ENCODE measurements around the gene ARPIN. TPM values are rescaled to one million over a fixed set of nuclear protein-coding genes. Genes with fewer than 3 reads are reported as not detected.
A peak's percentile ranks its signal among the peaks of the same experiment; 100 is the strongest.

The ARPIN gene
- total RNA-seq, 1 donor from 2014 or later, result 20.4 TPM

DNA sequence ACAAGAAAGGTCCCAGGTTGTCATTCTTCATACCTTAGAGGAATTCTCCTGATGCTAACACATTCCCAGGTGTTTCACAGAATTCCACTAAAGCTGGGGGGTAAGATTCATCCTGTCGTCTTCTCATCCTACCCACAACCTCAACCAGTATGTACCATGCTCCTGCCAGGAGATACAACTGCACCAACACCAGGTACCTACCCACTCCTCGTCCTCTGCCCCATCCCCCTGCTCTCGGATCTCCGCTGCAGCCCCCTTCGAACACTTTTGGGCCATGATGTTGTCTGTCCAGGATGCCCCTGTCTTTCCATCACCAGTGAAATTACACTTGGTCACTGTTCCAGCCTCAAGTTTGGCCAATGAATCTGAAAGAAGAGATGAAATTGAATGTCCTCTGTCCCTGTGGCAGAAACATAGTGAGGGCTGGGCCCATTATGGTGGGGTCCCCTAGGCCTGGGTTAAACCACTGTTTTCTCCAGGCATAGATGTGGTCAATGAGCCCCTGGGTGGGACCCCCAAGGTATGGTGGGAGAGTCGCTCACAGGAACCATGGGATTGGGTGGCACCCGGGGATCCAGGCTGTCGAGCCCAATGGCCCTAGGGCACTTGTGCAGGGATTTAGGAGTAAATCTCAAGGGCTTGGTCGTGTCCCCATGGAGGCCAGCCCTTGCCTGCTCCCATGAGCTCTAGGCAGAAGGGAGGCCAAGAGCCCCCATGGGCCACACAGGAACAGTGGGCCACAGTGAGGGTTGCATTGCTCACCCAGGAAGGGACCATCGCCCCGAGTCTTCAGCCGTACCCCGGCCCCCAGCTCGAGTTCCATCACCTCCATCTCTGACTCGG lies 9.5 kb downstream of the ARPIN start:
- TF ChIP-seq CTCF (IDR thresholded peaks at IDR 0.05; ENCODE audit: unreplicated experiment), result no peak
- H3K36me3 Mint-ChIP-seq (ENCODE audit: insufficient read depth), result peaks cover 18% of the 10 kb centered on the region
- peaks cover 4% of the 10 kb centered on the region for H3K27me3 Mint-ChIP-seq
- H3K4me3 Mint-ChIP-seq (ENCODE audit: low read depth), result no peak overlapping the region
- no peak overlapping the region for H3K27ac Mint-ChIP-seq
- DNase-seq (ENCODE audit: low spot score, unreplicated experiment), result no peak
- peaks cover 3% of the 10 kb centered on the region for H3K4me1 Mint-ChIP-seq (ENCODE audit: low read depth)
- no peaks in the 10 kb centered on the region for H3K9me3 Mint-ChIP-seq (ENCODE audit: low read depth)

DNA sequence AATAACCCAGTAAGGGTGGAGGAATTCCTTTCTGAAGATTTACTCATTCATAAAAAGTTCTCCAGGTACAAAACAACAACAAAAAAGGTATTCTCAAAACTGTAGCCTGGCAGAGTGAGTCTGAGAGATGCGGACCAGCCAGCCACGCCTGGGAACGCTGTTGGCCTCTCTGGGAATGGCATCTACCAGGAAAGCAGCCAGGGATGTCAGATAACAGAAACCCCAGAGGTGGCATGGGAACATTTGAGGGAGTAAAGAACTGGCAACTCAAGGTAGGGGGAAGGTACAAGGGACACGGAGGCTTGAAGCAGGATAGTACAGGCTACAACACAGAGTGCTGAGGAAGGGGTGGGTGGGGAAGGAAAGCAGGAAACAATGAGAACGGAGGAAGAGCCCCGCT lies 11.9 kb downstream of the ARPIN start:
- Mint-ChIP-seq H3K27ac (no peak overlapping the region), H3K27me3 (peaks cover 4% of the 10 kb centered on the region), H3K4me1 (ENCODE audit: low read depth) (no peaks in the 10 kb centered on the region), H3K36me3 (ENCODE audit: insufficient read depth) (peaks cover 16% of the 10 kb centered on the region), H3K9me3 (ENCODE audit: low read depth) (no peaks in the 10 kb centered on the region), H3K4me3 (ENCODE audit: low read depth) (no peak overlapping the region)
- DNase-seq (ENCODE audit: low spot score, unreplicated experiment), result no peak
- TF ChIP-seq CTCF (IDR thresholded peaks at IDR 0.05; ENCODE audit: unreplicated experiment), result no peak

GRCh38 chr15:89899951-89900567 lies 12.7 kb downstream of the ARPIN start:
- no peaks in the 10 kb centered on the region for H3K4me1 Mint-ChIP-seq (ENCODE audit: low read depth)
- no peak for DNase-seq (ENCODE audit: low spot score, unreplicated experiment)
- no peak overlapping the region for H3K27ac Mint-ChIP-seq
- H3K9me3 Mint-ChIP-seq (ENCODE audit: low read depth), result no peaks in the 10 kb centered on the region
- H3K36me3 Mint-ChIP-seq (ENCODE audit: insufficient read depth), result peaks cover 12% of the 10 kb centered on the region
- H3K4me3 Mint-ChIP-seq (ENCODE audit: low read depth), result no peak overlapping the region
- no peaks in the 10 kb centered on the region for H3K27me3 Mint-ChIP-seq
- TF ChIP-seq CTCF (IDR thresholded peaks at IDR 0.05; ENCODE audit: unreplicated experiment), result no peak

DNA sequence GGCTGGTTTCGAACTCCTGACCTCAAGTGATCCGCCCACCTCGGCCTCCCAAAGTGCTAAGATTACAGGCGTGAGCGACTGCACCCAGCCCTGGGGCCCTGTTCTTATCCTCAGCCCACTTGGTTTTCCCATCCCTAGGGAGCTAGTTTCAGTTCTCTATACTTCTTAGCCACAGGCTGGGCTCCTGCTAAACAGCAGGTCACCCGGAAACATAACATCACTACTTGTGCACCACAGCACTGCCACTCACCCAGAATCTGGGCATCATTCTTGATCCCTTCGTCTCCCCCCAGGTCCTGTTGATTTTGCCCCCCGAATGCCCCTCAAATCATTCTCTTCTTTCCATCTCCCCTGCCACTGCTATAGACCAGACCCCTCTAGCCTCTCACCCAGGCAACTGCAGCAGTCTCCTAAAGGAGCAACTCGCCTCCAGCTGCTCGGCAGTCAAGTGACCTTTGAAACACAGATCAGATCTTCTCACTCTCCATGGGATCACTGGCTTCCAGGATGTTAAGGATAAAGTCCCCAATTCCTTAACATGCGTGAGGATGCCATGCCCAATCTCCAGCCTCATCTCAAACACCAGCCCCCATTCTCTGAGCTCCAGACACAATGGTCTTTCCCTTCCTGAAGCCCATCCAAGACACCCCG lies 13.3 kb downstream of the ARPIN start:
- no peak for TF ChIP-seq CTCF (IDR thresholded peaks at IDR 0.05; ENCODE audit: unreplicated experiment)
- Mint-ChIP-seq H3K9me3 (ENCODE audit: low read depth) (no peaks in the 10 kb centered on the region), H3K27ac (no peak overlapping the region), H3K27me3 (no peaks in the 10 kb centered on the region), H3K4me1 (ENCODE audit: low read depth) (no peaks in the 10 kb centered on the region), H3K4me3 (ENCODE audit: low read depth) (no peak overlapping the region), H3K36me3 (ENCODE audit: insufficient read depth) (peaks cover 12% of the 10 kb centered on the region)
- DNase-seq (ENCODE audit: low spot score, unreplicated experiment), result no peak

- Mint-ChIP-seq H3K4me3 (ENCODE audit: low read depth) (no peak overlapping the region), H3K4me1 (ENCODE audit: low read depth) (no peaks in the 10 kb centered on the region), H3K36me3 (ENCODE audit: insufficient read depth) (peaks cover 12% of the 10 kb centered on the region), H3K27ac (no peak overlapping the region), H3K9me3 (ENCODE audit: low read depth) (no peaks in the 10 kb centered on the region), H3K27me3 (no peaks in the 10 kb centered on the region)
- peak; percentile 75 for TF ChIP-seq CTCF (IDR thresholded peaks at IDR 0.05; ENCODE audit: unreplicated experiment)
- DNase-seq (ENCODE audit: low spot score, unreplicated experiment), result peak; percentile 26
Observed at GRCh38 chr15:89898614-89899294, 14.0 kb downstream of the ARPIN start.
